ENCODE measurements around the gene SKAP1.

Gene SKAP1

DNA sequence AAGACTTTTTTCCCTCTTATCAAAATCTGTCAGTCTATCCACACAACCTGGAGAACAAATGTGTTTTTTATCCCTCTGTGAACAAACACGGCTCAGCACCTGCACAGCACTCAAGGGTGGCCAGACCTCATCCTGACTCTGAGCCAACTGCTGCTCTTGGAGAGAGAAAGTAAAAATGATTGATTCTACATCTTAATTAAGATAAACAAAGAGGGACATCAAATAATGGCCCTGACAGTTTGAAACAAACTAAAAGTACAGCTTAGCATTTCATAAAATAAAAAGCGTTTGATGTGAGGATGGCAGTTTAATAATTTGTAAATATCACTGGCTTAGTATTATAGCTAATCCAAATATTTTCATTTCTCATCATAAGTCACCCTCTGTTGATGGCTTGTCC is 216.2 kb downstream of the SKAP1 start:
- no peak for DNase-seq (ENCODE audit: low read depth in 1 of 2, low spot score in 1 of 2)
- Histone ChIP-seq H3K4me3 (replicated peaks; ENCODE audit: insufficient read depth, low read length) (no peak overlapping the region), H3K27ac (replicated peaks) (no peak overlapping the region), H3K27me3 (ENCODE audit: insufficient read depth, poor library complexity, severe bottlenecking) (peaks cover 18% of the 10 kb centered on the region)
- TF ChIP-seq GABPA (IDR thresholded peaks at IDR 0.05; ENCODE audit: low read depth) (no peak), POLR2AphosphoS5 (IDR thresholded peaks at IDR 0.05; ENCODE audit: low read depth) (no peak), REST (IDR thresholded peaks at IDR 0.05; ENCODE audit: insufficient replicate concordance, low read depth) (no peak), SPI1 (IDR thresholded peaks at IDR 0.05; ENCODE audit: borderline replicate concordance, low read depth) (no peak)
- TF ChIP-seq, protein P1, sequence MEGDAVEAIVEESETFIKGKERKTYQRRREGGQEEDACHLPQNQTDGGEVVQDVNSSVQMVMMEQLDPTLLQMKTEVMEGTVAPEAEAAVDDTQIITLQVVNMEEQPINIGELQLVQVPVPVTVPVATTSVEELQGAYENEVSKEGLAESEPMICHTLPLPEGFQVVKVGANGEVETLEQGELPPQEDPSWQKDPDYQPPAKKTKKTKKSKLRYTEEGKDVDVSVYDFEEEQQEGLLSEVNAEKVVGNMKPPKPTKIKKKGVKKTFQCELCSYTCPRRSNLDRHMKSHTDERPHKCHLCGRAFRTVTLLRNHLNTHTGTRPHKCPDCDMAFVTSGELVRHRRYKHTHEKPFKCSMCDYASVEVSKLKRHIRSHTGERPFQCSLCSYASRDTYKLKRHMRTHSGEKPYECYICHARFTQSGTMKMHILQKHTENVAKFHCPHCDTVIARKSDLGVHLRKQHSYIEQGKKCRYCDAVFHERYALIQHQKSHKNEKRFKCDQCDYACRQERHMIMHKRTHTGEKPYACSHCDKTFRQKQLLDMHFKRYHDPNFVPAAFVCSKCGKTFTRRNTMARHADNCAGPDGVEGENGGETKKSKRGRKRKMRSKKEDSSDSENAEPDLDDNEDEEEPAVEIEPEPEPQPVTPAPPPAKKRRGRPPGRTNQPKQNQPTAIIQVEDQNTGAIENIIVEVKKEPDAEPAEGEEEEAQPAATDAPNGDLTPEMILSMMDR (IDR thresholded peaks at IDR 0.05; ENCODE audit: insufficient read depth, low read length): no peak

GRCh38 chr17:48211787-48212186 is 218.2 kb downstream of the SKAP1 start:
- TF ChIP-seq, protein P1 (IDR thresholded peaks at IDR 0.05; ENCODE audit: insufficient read depth, low read length): no peak
- TF ChIP-seq SPI1 (IDR thresholded peaks at IDR 0.05; ENCODE audit: borderline replicate concordance, low read depth) (no peak), REST (IDR thresholded peaks at IDR 0.05; ENCODE audit: insufficient replicate concordance, low read depth) (no peak), GABPA (IDR thresholded peaks at IDR 0.05; ENCODE audit: low read depth) (no peak), POLR2AphosphoS5 (IDR thresholded peaks at IDR 0.05; ENCODE audit: low read depth) (no peak)
- peaks cover 11% of the 10 kb centered on the region for H3K27me3 ChIP-seq (ENCODE audit: insufficient read depth, poor library complexity, severe bottlenecking)
- no peak overlapping the region for H3K4me3 ChIP-seq (replicated peaks; ENCODE audit: insufficient read depth, low read length)
- no peak for DNase-seq (ENCODE audit: low read depth in 1 of 2, low spot score in 1 of 2)
- no peak overlapping the region for H3K27ac ChIP-seq (replicated peaks)

DNA sequence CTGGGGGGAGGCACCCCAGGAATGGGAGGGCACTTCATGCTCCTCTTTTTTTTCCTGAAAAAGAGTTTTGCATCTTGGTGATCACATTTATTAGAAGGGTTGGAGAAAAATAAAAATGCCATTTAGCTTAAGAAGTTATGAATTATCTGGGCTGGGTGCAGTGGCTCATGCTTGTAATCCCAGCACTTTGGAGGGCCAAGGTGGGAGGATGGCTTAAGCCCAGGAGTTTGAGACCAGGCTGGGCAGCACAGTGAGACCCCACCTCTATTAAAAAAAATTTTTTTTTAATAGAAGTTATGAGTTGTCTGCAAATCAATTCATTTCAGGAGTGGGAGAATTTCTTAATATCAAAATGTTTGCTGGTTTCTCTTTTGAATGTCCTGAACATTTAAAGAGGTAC is 219.0 kb downstream of the SKAP1 start:
- peaks cover 7% of the 10 kb centered on the region for H3K27me3 ChIP-seq (ENCODE audit: insufficient read depth, poor library complexity, severe bottlenecking)

More for the DNA sequence above, 219.0 kb downstream of the SKAP1 start:
- Histone ChIP-seq H3K4me3 (replicated peaks; ENCODE audit: insufficient read depth, low read length) (no peak overlapping the region), H3K27ac (replicated peaks) (no peak overlapping the region)
- no peak for TF ChIP-seq POLR2AphosphoS5 (IDR thresholded peaks at IDR 0.05; ENCODE audit: low read depth)
- no peak for TF ChIP-seq REST (IDR thresholded peaks at IDR 0.05; ENCODE audit: insufficient replicate concordance, low read depth)
- no peak for TF ChIP-seq GABPA (IDR thresholded peaks at IDR 0.05; ENCODE audit: low read depth)
- no peak for TF ChIP-seq SPI1 (IDR thresholded peaks at IDR 0.05; ENCODE audit: borderline replicate concordance, low read depth)
- TF ChIP-seq, protein P1 (IDR thresholded peaks at IDR 0.05; ENCODE audit: insufficient read depth, low read length): no peak
- no peak for DNase-seq (ENCODE audit: low read depth in 1 of 2, low spot score in 1 of 2)

Measured in HL-60 (cell line).